ENCODE results near the gene GADD45GIP1. TPM values are rescaled to one million over a fixed set of nuclear protein-coding genes. Genes with fewer than 3 reads are reported as not detected.

The GADD45GIP1 gene
- total RNA-seq = 63.0 and 81.9 TPM in 2 replicates

DNA sequence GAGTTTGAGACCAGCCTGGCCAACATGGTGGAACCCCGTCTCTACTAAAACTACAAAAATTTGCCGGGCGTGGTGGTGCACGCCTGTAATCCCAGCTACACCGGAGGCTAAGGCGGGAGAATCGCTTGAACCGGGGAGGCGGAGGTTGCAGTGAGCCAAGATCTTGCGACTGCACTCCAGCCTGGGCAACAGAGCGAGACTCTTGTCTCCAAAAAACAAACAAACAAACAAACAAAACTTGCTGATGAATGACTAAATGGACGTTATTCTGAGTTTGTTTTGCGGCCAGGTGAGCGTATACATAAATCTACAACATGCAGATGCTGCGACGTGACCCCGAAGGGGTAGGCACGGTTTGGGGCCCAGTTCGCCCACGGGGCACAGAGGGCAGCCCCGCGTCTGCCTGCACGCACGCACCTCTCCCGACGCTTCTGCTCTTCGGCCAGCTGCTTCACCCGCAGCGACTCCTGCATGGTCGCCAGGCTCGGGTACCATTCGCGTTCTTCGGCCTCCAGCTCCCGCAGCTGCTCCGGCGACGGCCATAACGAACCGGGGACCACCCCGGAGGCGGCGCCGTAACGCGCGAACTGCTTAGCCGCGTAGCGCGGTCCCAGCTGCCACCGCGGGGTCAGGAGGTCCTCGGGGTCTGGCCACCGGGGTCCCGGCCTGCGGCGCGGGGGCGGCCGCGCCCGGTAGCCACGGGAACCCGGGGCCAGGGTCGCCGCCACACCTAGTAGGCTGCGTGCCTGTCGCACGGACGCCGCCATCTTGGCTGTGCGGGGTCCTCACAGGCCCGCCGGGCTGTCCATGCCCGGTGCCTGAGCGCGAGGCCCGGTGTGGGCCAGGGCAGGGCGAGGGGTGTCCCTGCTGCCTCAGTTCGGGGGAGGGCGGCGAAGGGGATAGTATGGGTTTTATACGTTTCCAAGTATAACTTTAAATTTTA lies at the start of gene GADD45GIP1:
GADD45GIP1 (minus strand) TSS at position 778 of the 943 bp plus-strand sequence; CDS start at position 767, 11 bp downstream.

DNA sequence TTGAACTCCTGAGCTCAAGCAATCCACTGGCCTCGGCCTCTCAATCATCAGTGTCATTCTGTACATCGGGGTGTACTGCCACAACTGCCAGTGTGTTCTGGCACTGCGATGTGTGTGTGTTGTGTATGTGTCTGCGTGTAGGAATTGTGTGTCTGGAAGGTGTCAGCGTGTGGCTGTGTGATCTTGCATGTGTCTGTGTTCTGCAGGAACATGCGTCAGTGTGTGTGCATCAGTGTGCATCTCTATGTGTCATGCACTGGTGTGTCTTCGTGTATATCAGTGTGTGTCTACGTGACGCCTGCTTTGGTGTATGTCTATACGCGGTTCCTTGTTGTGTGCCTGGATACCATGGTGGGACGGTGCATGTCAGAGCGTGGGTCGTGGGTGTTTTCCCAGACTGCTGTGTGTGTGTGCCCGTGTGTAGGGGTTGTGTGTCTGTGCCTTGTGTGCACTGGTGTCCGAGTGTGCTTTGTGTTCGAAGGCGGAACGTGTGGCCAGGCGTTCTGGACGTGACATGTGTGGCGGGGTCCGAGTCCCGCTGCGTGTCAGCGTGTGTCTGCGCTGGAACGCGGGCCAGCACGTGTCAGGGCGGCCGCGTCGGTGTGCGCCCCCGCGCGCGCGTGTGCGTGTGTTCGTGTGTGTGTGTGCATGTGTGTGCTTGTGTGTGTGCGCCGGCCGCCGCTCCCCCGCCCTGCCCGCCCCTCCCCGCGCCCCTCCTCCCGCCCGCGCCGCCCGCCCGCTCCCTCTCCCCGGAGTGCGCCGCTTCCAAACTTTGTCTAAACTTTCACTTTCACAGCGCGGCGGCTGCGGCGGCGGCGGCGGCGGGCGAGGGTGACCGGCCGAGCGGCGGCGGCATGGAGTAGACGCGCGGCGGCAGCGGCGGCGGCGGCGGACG lies 37.9 kb upstream of the GADD45GIP1 start, which contains the start of gene NFIX:
NFIX (plus strand) TSS at position 775 of the 895 bp plus-strand sequence. CDS start 363 bp downstream, outside the sequence.

DNA sequence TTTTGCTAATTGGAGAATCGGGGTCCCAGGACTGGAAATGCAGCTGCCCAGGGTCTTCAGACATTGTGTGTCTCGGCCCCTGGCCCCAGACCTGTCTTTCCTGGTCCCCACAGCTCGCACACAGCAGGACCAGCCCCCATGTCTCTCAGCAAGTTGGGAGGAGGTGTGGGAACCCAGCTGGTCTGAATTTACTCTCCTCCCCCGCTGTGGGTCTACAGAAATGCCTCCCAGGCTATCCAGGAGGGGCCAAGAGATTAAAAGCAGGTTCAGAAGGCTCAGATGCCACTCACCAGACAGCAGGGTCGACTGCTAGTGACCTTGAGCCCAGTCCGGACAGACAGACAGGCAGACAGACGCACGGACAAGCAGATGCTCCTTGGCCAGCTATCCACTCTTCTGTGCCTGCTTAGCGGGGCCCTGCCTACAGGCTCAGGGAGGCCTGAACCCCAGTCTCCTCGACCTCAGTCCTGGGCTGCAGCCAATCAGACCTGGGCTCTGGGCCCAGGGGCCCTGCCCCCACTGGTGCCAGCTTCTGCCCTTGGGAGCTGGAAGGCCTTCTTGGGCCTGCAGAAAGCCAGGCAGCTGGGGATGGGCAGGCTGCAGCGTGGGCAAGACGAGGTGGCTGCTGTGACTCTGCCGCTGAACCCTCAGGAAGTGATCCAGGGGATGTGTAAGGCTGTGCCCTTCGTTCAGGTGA lies 12.4 kb upstream of the GADD45GIP1 start, which contains the start of gene DAND5:
DAND5 (plus strand) TSS at position 285 of the 697 bp plus-strand sequence; CDS start at position 370, 85 bp downstream.

DNA sequence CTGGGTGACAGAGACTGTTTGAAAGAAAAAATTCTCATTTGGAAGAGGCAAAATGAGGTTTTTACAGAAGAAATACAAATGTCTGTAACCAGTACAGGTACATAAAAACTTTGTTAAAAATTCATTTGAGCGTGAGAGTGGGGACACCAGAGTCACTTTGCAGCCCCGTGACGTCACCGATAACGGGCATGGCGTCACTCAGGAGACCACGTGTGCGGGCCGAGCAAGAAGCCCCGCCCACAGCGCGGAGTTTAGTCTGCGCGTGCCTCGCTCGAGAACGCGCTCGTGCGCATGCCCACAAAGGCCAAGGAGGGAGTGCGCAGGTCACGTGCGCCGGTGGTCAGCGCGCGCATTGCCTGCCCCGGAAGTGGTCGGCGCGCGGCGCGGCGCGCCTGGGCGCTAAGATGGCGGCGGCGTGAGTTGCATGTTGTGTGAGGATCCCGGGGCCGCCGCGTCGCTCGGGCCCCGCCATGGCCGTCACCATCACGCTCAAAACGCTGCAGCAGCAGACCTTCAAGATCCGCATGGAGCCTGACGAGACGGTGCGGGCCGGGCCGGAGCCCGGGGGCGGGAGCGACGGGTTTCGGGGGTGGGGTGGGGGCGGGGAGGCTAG lies 11.4 kb downstream of the GADD45GIP1 start, which contains the start of gene RAD23A:
RAD23A (plus strand) TSS at position 384 of the 613 bp plus-strand sequence; CDS start at position 471, 87 bp downstream.

DNA sequence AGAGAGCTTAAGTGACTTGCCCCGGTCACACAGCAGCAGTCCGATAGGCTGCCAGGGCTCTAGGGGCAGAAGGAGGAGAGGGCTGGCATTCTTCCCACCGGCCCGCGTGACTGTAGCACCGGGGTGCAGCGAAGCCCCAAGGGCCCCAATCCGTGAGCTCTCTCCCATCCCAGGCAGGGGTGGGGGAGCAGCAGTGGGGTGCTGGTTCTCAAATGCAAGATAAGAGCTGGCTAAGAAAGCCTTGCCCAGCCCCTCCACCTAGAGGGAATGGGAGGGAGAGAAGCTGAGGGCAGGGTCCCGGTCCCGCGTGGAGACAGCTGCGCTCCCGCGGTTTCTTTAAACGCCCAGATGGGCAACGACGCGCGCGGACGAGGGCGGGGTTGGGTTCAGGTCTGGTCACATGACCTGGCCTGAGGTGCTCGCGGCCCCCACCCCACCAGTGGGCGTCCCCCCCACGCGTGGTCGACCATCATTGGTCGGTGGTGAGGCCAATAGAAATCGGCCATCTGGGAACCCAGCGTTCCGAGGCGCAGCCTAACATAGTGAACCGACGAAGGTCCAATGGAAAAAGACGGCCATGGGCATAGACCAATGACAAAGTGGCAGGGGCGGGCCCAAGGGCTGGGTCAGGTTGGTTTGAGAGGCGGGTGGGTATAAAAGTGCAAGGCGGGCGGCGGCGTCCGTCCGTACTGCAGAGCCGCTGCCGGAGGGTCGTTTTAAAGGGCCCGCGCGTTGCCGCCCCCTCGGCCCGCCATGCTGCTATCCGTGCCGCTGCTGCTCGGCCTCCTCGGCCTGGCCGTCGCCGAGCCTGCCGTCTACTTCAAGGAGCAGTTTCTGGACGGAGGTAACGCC lies 18.9 kb downstream of the GADD45GIP1 start, which contains the start of gene CALR:
CALR (plus strand) TSS at position 683 of the 852 bp plus-strand sequence; CDS start at position 754, 71 bp downstream.

DNA sequence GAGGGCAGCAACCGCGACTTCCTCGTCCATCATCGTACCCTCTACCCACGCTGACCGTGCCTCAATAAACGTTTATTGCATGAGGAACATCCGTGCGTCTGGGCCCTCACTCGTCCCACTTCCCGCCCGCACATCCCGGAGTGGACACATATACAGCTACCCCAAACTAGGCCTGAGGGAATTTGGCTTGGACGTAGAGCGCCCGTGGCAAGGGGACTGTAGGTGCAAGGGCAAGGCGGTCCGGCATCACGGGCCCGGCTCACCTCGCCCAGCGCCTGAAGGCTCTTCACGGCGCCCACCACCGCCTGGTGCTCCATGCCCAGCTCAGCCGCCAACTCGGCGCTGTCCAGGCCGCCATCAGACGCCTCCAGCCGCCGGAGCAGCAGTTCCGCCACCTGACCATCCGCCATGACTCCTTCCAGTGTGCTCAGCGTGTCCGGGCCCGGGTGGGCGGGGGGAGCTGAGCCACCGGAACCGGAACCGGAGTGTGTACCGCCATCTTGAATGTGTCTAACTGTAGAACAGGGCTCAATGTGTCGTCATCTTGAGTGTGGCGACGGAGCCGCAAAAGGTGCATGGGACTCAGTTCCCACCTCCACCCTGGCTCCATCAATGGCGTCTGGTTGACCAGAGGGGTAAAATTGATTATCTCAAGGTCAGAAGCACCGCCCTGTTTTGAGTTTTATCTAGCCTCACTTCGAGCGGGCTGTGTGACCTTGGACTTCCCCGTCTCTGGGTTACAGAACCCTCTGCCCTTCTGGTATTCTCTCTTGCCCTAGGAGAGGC lies 23.5 kb downstream of the GADD45GIP1 start, which contains the start of gene FARSA:
FARSA (minus strand) TSS at position 425 of the 786 bp plus-strand sequence; CDS start at position 410, 15 bp downstream.

Other genes starting within 250 kb of the GADD45GIP1 start
- gene TNPO2, start 233.3 kb downstream of the GADD45GIP1 start, total RNA-seq = 19.3 and 22.4 TPM in 2 replicates
- 361 and 399 TPM in 2 replicates for gene TRIR, start 222.5 kb downstream of the GADD45GIP1 start, total RNA-seq
- gene GET3, start 219.7 kb downstream of the GADD45GIP1 start, total RNA-seq = 122 and 149 TPM in 2 replicates
- not detected in 2 replicates for gene BEST2, start 205.4 kb downstream of the GADD45GIP1 start, total RNA-seq
- 7.0 and 10.9 TPM in 2 replicates for gene HOOK2, start 181.7 kb downstream of the GADD45GIP1 start, total RNA-seq
- 96.3 and 105 TPM in 2 replicates for gene JUNB, start 165.7 kb downstream of the GADD45GIP1 start, total RNA-seq
- gene PRDX2, start 155.4 kb downstream of the GADD45GIP1 start, total RNA-seq = 409 and 461 TPM in 2 replicates
- not detected in 2 replicates for gene THSD8, start 155.2 kb downstream of the GADD45GIP1 start, total RNA-seq
- 57.0 and 62.4 TPM in 2 replicates for gene RNASEH2A, start 150.6 kb downstream of the GADD45GIP1 start, total RNA-seq
- gene RTBDN, start 122.6 kb downstream of the GADD45GIP1 start, total RNA-seq = not detected in 2 replicates
- 0.17 and 0.89 TPM in 2 replicates for gene MAST1, start 118.7 kb downstream of the GADD45GIP1 start, total RNA-seq
- 21.3 and 28.6 TPM in 2 replicates for gene DNASE2, start 75.8 kb downstream of the GADD45GIP1 start, total RNA-seq
- gene KLF1, start 70.0 kb downstream of the GADD45GIP1 start, total RNA-seq = 0.17 TPM in 1 of 2 replicates, not detected in the other
- 49.1 and 51.1 TPM in 2 replicates for gene GCDH, start 66.1 kb downstream of the GADD45GIP1 start, total RNA-seq
- 0.74 and 0.84 TPM in 2 replicates for gene SYCE2, start 37.9 kb downstream of the GADD45GIP1 start, total RNA-seq
- 72.5 and 72.7 TPM in 2 replicates for gene FARSA, start 23.5 kb downstream of the GADD45GIP1 start, total RNA-seq
- gene CALR, start 18.6 kb downstream of the GADD45GIP1 start, total RNA-seq = 1,083 and 1,086 TPM in 2 replicates
- gene RAD23A, start 11.4 kb downstream of the GADD45GIP1 start, total RNA-seq = 138 and 145 TPM in 2 replicates
- gene DAND5, start 12.4 kb upstream of the GADD45GIP1 start, total RNA-seq = not detected in 2 replicates
- 41.0 and 42.9 TPM in 2 replicates for gene NFIX, start 38.3 kb upstream of the GADD45GIP1 start, total RNA-seq
- 3.2 and 3.3 TPM in 2 replicates for gene LYL1, start 145.6 kb upstream of the GADD45GIP1 start, total RNA-seq
- 33.6 and 37.0 TPM in 2 replicates for gene TRMT1, start 159.5 kb upstream of the GADD45GIP1 start, total RNA-seq
- 73.7 and 79.7 TPM in 2 replicates for gene NACC1, start 161.0 kb upstream of the GADD45GIP1 start, total RNA-seq
- 81.5 and 91.0 TPM in 2 replicates for gene STX10, start 193.2 kb upstream of the GADD45GIP1 start, total RNA-seq
- 62.9 and 67.9 TPM in 2 replicates for gene IER2, start 193.2 kb upstream of the GADD45GIP1 start, total RNA-seq